GM21381 (cell line): ENCODE data around the gene CNPPD1.

Experiments
- ATAC-seq: cut with Tn5 transposase; IDR thresholded peaks from one replicate; pipeline ENCODE4 v1.9.1; 2021; ENCODE audit warnings: mild to moderate bottlenecking, moderate library complexity; ENCODE audit not compliant: unreplicated experiment

Gene CNPPD1

GRCh38 chr2:219123356-219124135 is 53.2 kb downstream of the CNPPD1 start:
- ATAC-seq: no peak

- ATAC-seq: no peak
Observed at GRCh38 chr2:219122202-219122980, 54.3 kb downstream of the CNPPD1 start.
